Hepatocyte (in vitro differentiated cells): ENCODE data around the gene SLAIN2. TPM values are rescaled to one million over a fixed set of nuclear protein-coding genes. Genes with fewer than 3 reads are reported as not detected.

ENCODE experiments used
- DNase-seq: peaks from one replicate; pipeline ENCODE4 v3.0.0-alpha.2; 2016; ENCODE audit warnings: low spot score
- H2AFZ ChIP-seq: fragments of 200-600 bp; sonication (generic); 2 replicates; pipeline ENCODE4 v1.6.0; 2016; ENCODE audit warnings: antibody characterized with exemption, mild to moderate bottlenecking
- H3K27ac ChIP-seq: fragments of 200-600 bp; sonication (generic); 2 replicates; pipeline ENCODE4 v1.5.1; 2016; ENCODE audit warnings: mild to moderate bottlenecking
- H3K27me3 ChIP-seq: fragments of 200-600 bp; sonication (generic); 2 replicates; pipeline ENCODE4 v1.6.1; 2016
- H3K36me3 ChIP-seq: fragments of 200-600 bp; sonication (generic); replicated peaks from 2 replicates; pipeline ENCODE4 v1.5.1; 2016; ENCODE audit warnings: low read depth; ENCODE audit not compliant: insufficient read depth
- H3K4me1 ChIP-seq: fragments of 200-600 bp; sonication (generic); 2 replicates; pipeline ENCODE4 v1.5.1; 2016; ENCODE audit warnings: mild to moderate bottlenecking, moderate library complexity; ENCODE audit not compliant: insufficient read depth
- H3K4me2 ChIP-seq: fragments of 200-600 bp; sonication (generic); 2 replicates; pipeline ENCODE4 v1.6.0; 2016
- H3K4me3 ChIP-seq: fragments of 200-600 bp; sonication (generic); 2 replicates; pipeline ENCODE4 v1.5.1; 2016; ENCODE audit warnings: mild to moderate bottlenecking
- H3K79me2 ChIP-seq: fragments of 200-600 bp; sonication (generic); 2 replicates; pipeline ENCODE4 v1.6.0; 2017; ENCODE audit warnings: mild to moderate bottlenecking
- H3K9me2 ChIP-seq: fragments of 200-600 bp; sonication (generic); replicated peaks from 2 replicates; pipeline ENCODE4 v1.6.0; 2017; ENCODE audit warnings: mild to moderate bottlenecking; ENCODE audit not compliant: insufficient read depth
- H3K9me3 ChIP-seq: fragments of 200-600 bp; sonication (generic); 2 replicates; pipeline ENCODE4 v1.5.1; 2016; ENCODE audit warnings: low read depth, mild to moderate bottlenecking
- H4K20me1 ChIP-seq: fragments of 200-600 bp; sonication (generic); 2 replicates; pipeline ENCODE4 v1.6.0; 2016; ENCODE audit warnings: mild to moderate bottlenecking; ENCODE audit not compliant: insufficient read depth, poor library complexity, severe bottlenecking
- EZH2 ChIP-seq: fragments of 200-600 bp; sonication (generic); IDR thresholded peaks from 2 replicates; pipeline ENCODE4 v1.6.1; 2016; ENCODE audit warnings: antibody characterized with exemption, mild to moderate bottlenecking, borderline replicate concordance
- EZH2phosphoT487 ChIP-seq: fragments of 200-600 bp; sonication (generic); IDR thresholded peaks from one replicate; pipeline ENCODE4 v1.6.1; 2018; ENCODE audit warnings: antibody characterized with exemption, mild to moderate bottlenecking, low read depth, moderate library complexity; ENCODE audit not compliant: unreplicated experiment, severe bottlenecking
- WGBS: methylation state at CpG from one replicate; pipeline ENCODE4 v1.1.6; 2016; ENCODE audit warnings: low lambda C conversion rate; ENCODE audit errors: missing lambda C conversion rate; 5-methylcytosine and 5-hydroxymethylcytosine counted together
- polyA plus RNA-seq: library from polyadenylated mRNA; unstranded; fragments of >200 nt; fragmentation: Nextera tagmentation; extraction: Ambion mirVana; gene quantifications from 2 replicates; pipeline ENCODE4 v1.2.1, GENCODE V29; 2016
- total RNA-seq: library from RNA; depleted of rRNA; stranded (reverse); fragments of >200 nt; gene quantifications from 2 replicates; pipeline ENCODE4 v1.2.3, GENCODE V29; 2014
- TF ChIP-seq, protein P1 (sequence below): fragments of 200-600 bp; sonication (generic); IDR thresholded peaks from 2 replicates; pipeline ENCODE4 v1.5.1; 2016; ENCODE audit warnings: antibody characterized with exemption, mild to moderate bottlenecking; ENCODE audit not compliant: poor library complexity

Gene SLAIN2
- total and polyA plus RNA-seq, 2 experiments from 2014 or later: 40.1 to 67.6 TPM

DNA sequence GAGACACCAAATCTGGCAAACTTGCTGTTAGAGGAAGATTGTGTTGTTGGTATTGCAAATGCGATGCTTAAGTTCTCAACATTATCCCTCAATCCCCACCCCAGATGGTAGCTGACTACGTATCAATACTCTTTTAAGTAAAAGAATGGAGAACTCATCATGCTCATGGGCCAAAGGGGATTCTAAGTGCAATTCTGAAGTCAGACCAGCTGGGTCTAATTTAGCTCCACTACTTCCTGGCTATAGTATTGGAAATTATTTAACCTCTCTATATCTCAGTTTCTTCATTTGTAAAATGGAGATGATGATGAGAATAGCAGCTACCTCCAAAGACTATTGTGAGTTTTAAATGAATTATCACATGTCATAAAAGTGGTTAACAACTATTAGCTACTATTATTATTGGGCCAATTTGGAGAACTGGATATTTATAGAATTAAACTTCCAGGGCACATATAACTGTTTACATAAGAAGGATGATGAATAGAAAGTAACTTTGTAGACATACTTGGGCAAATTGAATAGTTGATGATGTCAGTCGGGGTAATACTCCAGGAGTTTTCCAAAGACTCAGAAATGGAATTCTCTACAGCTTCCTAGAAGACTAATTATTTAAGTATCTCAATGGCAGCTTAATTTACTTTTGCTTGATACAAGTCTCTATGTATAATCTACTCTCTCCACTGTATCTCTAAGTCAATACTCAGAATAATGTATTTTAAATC, 5.0 kb upstream of the SLAIN2 start:
- H3K4me1 ChIP-seq: peaks cover 21% of the 10 kb centered on the region
- H2AFZ ChIP-seq: no peak overlapping the region
- H3K9me3 ChIP-seq: no peaks in the 10 kb centered on the region
- no peak overlapping the region for H3K27ac ChIP-seq
- H3K4me3 ChIP-seq: no peak overlapping the region
- H3K79me2 ChIP-seq: peaks cover 4% of the 10 kb centered on the region
- no peak overlapping the region for H3K4me2 ChIP-seq
- no peaks in the 10 kb centered on the region for H3K9me2 ChIP-seq
- 96% methylated on average over 3 of the region's 3 CpGs for WGBS
- no peaks in the 10 kb centered on the region for H4K20me1 ChIP-seq
- DNase-seq: no peak
- no peaks in the 10 kb centered on the region for H3K36me3 ChIP-seq
- H3K27me3 ChIP-seq: no peaks in the 10 kb centered on the region
- TF ChIP-seq, protein P1, sequence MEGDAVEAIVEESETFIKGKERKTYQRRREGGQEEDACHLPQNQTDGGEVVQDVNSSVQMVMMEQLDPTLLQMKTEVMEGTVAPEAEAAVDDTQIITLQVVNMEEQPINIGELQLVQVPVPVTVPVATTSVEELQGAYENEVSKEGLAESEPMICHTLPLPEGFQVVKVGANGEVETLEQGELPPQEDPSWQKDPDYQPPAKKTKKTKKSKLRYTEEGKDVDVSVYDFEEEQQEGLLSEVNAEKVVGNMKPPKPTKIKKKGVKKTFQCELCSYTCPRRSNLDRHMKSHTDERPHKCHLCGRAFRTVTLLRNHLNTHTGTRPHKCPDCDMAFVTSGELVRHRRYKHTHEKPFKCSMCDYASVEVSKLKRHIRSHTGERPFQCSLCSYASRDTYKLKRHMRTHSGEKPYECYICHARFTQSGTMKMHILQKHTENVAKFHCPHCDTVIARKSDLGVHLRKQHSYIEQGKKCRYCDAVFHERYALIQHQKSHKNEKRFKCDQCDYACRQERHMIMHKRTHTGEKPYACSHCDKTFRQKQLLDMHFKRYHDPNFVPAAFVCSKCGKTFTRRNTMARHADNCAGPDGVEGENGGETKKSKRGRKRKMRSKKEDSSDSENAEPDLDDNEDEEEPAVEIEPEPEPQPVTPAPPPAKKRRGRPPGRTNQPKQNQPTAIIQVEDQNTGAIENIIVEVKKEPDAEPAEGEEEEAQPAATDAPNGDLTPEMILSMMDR: no peak
- no peak for TF ChIP-seq EZH2
- TF ChIP-seq EZH2phosphoT487: no peak

DNA sequence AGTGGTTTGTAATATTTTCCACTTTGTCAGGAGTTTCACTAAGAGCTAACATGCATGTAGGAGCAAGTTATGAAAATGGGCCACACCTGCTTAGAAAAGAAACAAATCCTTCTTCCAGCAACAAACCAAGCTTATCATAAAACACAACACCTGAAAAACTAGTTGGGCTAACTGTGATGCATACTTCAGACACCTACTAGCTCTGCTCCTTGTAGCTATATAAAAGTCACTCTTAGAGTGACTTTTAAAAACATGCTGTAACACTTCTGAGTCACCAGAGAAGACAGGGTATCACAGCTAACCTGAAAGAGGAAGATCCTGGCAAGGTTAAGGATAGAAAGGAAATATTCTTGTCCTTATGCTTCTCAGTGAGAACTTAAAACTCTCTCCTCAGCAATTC, 3.6 kb upstream of the SLAIN2 start:
- no peaks in the 10 kb centered on the region for H3K36me3 ChIP-seq
- peak; percentile 41 for DNase-seq
- H3K27ac ChIP-seq: peak overlapping the region; percentile 96
- H3K4me1 ChIP-seq: peaks cover 21% of the 10 kb centered on the region
- peaks cover 1% of the 10 kb centered on the region for H4K20me1 ChIP-seq
- no peaks in the 10 kb centered on the region for H3K9me3 ChIP-seq
- TF ChIP-seq EZH2 (no peak), EZH2phosphoT487 (no peak)
- TF ChIP-seq, protein P1: no peak
- H3K79me2 ChIP-seq: peaks cover 13% of the 10 kb centered on the region
- no peak overlapping the region for H3K4me3 ChIP-seq
- no peaks in the 10 kb centered on the region for H3K9me2 ChIP-seq
- H3K4me2 ChIP-seq: no peak overlapping the region
- no peak overlapping the region for H2AFZ ChIP-seq
- H3K27me3 ChIP-seq: no peaks in the 10 kb centered on the region

DNA sequence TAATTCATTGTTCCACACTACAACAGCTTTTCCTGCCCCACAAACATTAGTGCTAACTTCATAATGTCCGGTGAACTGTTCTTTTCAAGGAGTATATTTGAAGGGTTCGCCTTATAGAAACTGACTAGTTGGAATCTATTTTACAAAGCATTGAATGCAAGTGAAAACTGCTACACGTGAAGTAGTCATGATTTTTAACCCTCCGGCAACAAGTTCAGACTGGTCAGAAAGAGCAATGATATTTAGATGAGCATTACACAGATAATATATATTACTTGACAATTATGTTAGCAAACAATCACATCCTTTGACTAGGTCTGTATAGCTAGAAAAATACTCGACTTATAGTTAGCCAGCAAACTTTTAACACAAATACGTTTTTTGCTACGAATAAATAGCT, 1.7 kb upstream of the SLAIN2 start:
- WGBS: 76% methylated on average over 7 of the region's 7 CpGs
- Histone ChIP-seq H3K9me3 (no peaks in the 10 kb centered on the region), H3K27me3 (no peaks in the 10 kb centered on the region), H3K4me3 (peak overlapping the region; percentile 37), H3K4me2 (peak overlapping the region; percentile 74), H3K9me2 (no peaks in the 10 kb centered on the region), H3K27ac (peak overlapping the region; percentile 96), H2AFZ (peak overlapping the region; percentile 42), H3K4me1 (peaks cover 35% of the 10 kb centered on the region), H4K20me1 (peaks cover 20% of the 10 kb centered on the region), H3K36me3 (no peaks in the 10 kb centered on the region), H3K79me2 (peaks cover 32% of the 10 kb centered on the region)
- TF ChIP-seq EZH2 (no peak), EZH2phosphoT487 (no peak)
- TF ChIP-seq, protein P1: no peak
- no peak for DNase-seq
